ENCODE results near the gene JAKMIP2.
"Not testable (repeated sequence)": the region's sequence is repeated elsewhere in the genome, so short reads cannot be mapped to it uniquely, and the experiment has no call there.

JAKMIP2 gene

DNA sequence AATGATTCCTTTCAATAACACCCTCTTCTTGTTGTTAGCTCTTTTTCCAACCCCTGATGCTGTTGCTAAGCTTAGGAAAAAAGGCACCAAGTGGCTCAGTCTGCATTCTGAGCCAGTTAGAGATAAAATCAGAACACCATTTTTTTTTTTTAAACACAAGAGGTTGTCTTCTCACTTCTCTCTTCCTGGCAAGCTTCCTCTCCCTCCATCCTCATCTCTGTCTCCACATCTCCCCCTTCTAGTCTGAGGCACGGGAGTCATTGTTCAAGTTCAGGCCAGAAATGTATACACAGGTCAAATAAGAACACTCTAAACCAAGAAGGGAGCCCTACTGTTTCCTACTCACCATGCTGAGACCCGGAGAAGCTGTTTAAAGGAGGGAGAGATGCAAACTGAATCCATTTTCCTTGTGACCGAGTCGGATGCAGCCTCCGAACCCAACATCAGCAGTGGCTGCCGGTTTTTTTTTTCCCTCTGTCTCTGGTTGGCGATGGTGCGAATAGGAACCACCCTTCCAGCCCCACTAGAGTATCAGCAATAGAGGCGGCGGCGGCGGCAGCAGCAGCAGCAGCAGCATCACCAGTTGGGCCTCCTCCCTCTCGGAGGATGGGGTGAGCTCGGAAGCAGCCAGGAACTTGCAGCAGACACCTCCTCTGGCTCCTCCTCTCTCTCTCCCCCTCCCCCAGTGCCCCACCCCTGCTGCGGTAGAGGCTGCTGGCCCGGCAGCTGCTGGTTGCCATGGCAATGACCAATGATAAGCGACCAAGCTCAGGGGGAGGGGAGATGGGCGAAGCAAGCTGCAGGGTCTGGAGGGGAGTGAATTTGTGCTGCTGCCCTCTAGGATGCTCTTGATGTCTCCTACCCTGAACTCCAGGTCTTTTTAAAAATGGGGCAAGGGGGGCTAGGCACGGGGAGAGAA, at the start of gene JAKMIP2:
Gene JAKMIP2, minus strand, starts transcription at position 619 of the 919 bp plus-strand sequence. CDS start 110,922 bp downstream, outside the sequence.
- DNase-seq (ENCODE audit: low read depth) = no peak

DNA sequence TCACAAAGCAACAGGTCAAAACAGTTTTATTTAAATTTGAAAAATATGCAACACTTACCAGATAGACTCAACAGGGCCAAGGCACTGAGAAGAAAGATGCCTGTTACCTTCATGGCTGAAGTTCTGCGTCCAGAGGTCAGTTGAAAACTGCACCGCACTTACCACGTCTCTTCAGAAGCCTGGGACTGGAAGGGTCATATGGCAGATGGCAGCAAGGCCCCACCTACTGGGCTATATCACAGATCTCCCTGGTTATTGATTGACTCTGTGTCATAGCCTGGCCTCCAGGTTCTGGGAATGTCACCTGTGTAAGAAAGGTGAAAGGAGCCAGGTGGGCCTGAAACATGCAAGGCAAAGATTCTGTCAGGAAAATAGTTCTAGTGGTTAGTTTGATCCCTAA, 48.9 kb upstream of the JAKMIP2 start, which contains the start of gene SPINK1:
Gene SPINK1, minus strand, starts transcription at position 207 of the 400 bp plus-strand sequence. Its CDS starts 94 bp downstream, at position 113.
- DNase-seq (ENCODE audit: low read depth) = no peak

GRCh38 chr5:147830035-147830434, 47.5 kb upstream of the JAKMIP2 start:
- no peak for DNase-seq (ENCODE audit: low read depth)

- not testable (repeated sequence) for DNase-seq (ENCODE audit: low read depth)
Observed at GRCh38 chr5:147827017-147827416, 44.5 kb upstream of the JAKMIP2 start.

DNA sequence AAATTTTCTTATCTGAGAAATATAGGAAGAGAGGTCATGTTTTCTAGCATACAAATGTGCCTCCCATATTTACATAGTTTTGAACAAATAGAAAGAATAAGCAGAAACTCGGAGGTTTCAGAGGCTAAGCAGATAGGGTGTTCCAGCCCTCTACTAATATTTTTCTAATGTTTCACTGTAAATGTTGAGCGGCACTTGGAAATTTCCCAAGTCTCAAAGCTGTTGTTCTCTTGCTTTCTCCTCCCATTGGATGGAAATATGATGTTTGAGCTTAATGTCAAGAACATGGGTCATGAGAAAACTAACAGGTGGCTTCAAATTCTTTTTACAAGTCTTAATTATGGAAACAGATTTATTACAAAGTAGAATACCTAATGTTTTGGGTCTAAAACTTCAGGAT, 43.8 kb upstream of the JAKMIP2 start:
- no peak for DNase-seq (ENCODE audit: low read depth)

DNA sequence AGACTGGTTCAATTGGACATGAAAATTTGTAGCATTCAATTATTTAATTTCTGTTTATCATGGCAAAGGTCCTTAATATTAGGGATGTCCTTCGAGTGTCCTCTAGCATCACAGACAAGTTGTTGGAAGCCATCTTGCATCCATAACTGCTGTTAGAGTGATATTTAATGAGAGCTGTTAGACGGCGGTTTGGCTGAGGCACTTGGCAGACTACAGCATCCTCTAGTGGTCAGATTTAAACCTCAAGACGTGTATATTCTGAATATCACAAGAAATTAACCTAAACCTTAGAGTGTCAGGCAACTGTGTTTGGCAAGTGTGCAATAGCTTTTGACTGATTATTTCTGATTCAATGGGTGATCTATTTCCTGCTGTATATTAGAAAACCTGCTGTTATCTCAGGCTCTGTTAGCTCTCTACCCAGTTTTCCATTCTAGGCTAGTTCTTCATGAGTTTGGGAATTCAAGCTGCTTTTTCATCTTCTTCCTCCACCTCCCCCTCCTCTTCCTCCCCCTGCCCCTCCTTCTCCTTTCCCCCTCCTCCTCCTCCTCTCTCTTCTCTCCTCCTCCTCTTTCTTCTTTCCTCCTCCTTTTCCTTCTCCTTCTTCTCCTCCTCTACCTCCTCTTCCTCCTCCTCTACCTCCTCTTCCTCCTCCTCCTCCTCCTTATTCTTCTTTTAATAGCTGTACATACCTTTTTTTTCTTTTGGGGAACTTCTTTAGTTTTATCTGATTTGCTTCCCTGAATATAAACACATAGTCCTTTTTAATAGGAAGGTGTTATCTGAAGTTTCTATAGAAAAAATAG, 40.4 kb upstream of the JAKMIP2 start:
- DNase-seq (ENCODE audit: low read depth) = peak; percentile 11

- DNase-seq (ENCODE audit: low read depth) = not testable (repeated sequence)
Observed at GRCh38 chr5:147822222-147822621, 39.7 kb upstream of the JAKMIP2 start.

- no peak for DNase-seq (ENCODE audit: low read depth)
Observed at GRCh38 chr5:147821766-147822165, 39.2 kb upstream of the JAKMIP2 start.

- DNase-seq (ENCODE audit: low read depth) = no peak
Observed at GRCh38 chr5:147819261-147819770, 36.8 kb upstream of the JAKMIP2 start.

GRCh38 chr5:147818290-147818689, 35.8 kb upstream of the JAKMIP2 start:
- DNase-seq (ENCODE audit: low read depth) = no peak

GRCh38 chr5:147813696-147814095, 31.2 kb upstream of the JAKMIP2 start:
- no peak for DNase-seq (ENCODE audit: low read depth)

GRCh38 chr5:147809830-147810666, 27.5 kb upstream of the JAKMIP2 start:
- DNase-seq (ENCODE audit: low read depth) = no peak

DNA sequence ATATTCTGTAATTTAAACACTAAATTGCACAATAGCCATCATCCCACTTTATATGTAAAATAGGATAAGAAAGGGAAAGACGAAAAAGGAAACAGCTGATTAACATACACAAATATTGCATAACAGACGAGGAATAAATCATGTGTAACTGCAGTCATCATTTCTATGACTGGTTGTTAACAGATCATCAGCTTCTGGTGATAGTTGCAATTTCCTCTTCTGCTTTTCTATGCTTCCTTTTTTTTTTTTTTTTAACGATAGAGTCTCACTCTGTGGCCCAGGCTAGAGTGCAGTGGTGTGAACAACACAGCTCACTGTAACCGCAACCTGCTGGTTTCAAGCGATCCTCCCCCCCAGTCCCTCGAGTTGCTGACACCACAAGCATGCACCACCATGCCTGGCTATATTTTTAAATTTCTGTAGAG, 22.5 kb upstream of the JAKMIP2 start:
- no peak for DNase-seq (ENCODE audit: low read depth)

DNA sequence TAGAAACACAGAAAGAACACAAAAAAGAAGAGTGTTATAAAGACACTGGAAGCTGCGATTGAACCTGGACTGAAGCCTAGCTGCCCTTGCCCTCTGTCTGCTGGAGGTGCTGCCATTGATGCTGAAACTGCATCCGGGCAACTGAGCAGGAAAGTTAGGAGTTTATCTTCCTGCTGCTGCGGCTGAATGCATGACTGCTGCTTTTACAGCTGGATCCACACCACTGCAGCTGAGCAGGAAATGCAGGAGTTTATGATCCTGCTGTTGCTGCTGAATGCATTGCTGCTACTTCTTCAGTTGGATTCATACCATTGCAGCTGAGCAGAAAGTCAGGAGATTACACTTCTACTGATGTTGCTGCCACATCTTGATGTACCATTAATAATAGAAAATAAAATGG, 21.8 kb upstream of the JAKMIP2 start:
- DNase-seq (ENCODE audit: low read depth) = no peak

DNA sequence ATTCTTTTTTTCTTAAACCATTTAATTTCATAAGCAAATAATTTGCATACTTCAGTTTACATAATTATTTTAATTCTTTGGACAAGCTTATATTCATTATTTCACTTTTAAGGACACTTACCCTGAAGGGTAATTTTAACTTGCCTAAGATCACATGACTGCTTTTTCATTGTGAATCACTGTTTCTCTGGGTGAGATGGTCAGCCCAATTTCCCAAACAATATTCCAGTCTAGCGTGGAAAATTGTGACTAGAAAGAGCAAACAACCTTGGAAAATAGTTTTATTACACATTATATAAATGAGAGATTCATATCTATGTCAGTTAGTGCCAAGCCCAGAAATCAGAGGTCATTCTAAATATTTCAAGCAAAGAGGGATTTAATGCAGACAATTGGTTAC, 21.4 kb upstream of the JAKMIP2 start:
- no peak for DNase-seq (ENCODE audit: low read depth)

- DNase-seq (ENCODE audit: low read depth) = not testable (repeated sequence)
Observed at GRCh38 chr5:147803161-147803560, 20.6 kb upstream of the JAKMIP2 start.

DNA sequence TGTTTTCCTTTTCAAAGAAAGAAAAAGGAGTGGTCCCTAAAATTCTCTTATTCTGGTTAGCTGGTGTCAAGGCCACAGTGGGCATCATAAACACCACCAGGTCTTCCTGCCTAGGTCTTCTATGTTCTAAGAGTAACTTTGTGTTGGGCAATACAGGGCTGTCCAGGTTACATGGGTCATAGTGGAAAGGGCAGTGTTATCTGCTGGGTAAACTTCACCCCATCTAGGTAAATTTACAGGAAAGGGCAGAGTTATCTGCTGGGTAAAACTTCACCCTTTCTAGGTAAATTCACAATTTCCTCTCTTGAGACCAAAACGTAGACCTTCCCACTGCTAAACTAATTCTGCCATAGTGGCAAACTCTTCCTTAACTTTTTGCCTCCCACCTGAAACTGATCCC, 18.9 kb upstream of the JAKMIP2 start:
- DNase-seq (ENCODE audit: low read depth) = no peak

DNA sequence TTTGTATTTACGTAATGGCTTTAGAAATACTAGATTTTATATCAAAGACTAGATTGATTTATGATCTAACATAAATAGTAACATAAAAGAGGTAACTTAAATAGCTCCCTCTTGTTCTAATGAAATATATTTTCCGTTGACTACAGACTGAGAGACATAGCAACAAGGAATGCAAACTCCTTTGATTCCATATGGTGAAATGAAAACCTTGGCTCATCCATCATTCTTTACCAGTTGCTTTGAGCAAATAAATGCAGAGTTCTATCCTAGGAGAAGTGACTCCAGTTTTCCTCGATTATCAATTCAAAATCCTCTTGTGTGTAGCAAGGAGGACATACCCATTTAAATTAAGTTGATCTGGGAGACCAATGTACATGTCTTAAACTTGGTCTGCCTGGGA, 18.0 kb upstream of the JAKMIP2 start:
- no peak for DNase-seq (ENCODE audit: low read depth)

- DNase-seq (ENCODE audit: low read depth) = no peak
Observed at GRCh38 chr5:147796556-147797308, 14.2 kb upstream of the JAKMIP2 start.

DNA sequence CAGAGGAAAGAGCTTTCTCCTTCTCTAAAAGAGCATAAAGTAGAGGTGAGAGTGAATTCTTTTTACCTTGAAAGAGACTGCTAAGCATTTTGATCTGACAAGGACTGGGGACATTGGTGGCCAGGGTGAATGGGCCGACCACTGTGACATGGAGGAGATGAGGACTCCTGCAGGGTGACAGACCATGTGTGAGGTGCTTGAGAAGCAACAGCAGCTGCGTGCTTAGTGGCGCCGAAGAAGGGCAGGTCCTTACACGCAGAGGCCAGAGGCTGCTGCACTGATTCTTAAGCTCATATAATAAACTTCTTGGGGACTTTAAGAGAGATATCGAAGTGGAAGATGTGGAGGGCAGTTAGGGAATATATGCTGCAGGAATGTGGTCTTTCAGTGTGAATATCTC, 8.7 kb upstream of the JAKMIP2 start:
- DNase-seq (ENCODE audit: low read depth) = no peak

DNA sequence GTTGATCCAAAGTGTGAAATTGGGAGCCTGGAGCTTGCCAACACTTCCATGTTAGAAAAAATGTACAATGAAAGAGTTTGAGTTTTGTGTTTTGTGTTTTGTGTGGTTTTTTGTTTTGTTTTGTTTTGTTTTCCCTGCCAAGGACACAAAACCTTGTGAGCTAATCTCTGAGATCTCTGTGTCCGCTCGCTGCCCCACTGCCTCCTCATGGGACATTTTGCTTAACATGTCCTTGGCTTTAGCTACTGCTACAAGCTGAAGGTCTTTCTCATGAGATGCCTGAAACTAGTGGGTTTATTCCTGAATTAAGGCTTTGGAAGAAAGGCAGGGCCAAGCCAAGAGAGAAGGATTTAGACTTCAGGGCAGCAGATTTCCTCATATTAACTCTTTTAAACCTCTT, 7.3 kb upstream of the JAKMIP2 start:
- no peak for DNase-seq (ENCODE audit: low read depth)
